ENCODE results near the gene PCDHGC5. TPM values are rescaled to one million over a fixed set of nuclear protein-coding genes. Genes with fewer than 3 reads are reported as not detected.

Gene PCDHGC5
- total and polyA plus RNA-seq, 2 donors (not counting 3 experiments of a cell fraction or from before 2014, with no cell fraction given) = 0.21 to 1.2 TPM

DNA sequence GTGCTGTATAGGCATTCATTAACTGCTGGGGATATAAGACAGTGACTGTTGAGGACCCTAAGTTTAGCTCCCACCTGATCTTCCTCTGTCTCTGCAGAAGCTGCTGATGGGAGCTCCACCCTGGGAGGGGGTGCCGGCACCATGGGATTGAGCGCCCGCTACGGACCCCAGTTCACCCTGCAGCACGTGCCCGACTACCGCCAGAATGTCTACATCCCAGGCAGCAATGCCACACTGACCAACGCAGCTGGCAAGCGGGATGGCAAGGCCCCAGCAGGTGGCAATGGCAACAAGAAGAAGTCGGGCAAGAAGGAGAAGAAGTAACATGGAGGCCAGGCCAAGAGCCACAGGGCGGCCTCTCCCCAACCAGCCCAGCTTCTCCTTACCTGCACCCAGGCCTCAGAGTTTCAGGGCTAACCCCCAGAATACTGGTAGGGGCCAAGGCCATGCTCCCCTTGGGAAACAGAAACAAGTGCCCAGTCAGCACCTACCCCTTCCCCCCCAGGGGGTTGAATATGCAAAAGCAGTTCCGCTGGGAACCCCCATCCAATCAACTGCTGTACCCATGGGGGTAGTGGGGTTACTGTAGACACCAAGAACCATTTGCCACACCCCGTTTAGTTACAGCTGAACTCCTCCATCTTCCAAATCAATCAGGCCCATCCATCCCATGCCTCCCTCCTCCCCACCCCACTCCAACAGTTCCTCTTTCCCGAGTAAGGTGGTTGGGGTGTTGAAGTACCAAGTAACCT is 22.1 kb downstream of the PCDHGC5 start:
- FAIRE-seq (no peak), DNase-seq (ENCODE audit: low read depth, low spot score) (no peak)
- no peak overlapping the region for H3K4me2 ChIP-seq (ENCODE audit: insufficient read depth, low read length)
- ChIA-PET POLR2A (no interaction called here), CTCF (interaction anchor here (0.7 to 9.8 kb wide), 7 partner anchors 11 to 93 kb away, joined by 3 to 158 read pairs (median 7); partner anchors contain the start of genes PCDHGA12, PCDHGB7 and PCDHGC3)
- no peak overlapping the region for H3K9ac ChIP-seq (replicated peaks; ENCODE audit: extremely low read depth, insufficient read depth, low read length)
- H3K27me3 ChIP-seq (ENCODE audit: control insufficient read depth in 2 of 2, insufficient read depth in 2 of 2, low read length in 2 of 2) = no peaks in the 10 kb centered on the region
- peaks cover 31% of the 10 kb centered on the region for H3K4me1 ChIP-seq (ENCODE audit: control insufficient read depth, extremely low read depth, insufficient read depth, low read length)
- no peaks in the 10 kb centered on the region for H4K20me1 ChIP-seq (replicated peaks; ENCODE audit: control insufficient read depth, extremely low read depth, insufficient read depth, low read length)
- dilution Hi-C loops (cut with MboI; ENCODE audit: extremely low pct_ligation_motif_present, low sequenced_read_pairs) (no loop called here), intact Hi-C loops (cut with micrococcal nuclease) (no loop called here)
- H3K79me2 ChIP-seq (ENCODE audit: control insufficient read depth, insufficient read depth, low read length) = no peaks in the 10 kb centered on the region
- BruUV-seq (replicated peaks) = no TSS peak
- H3K27ac ChIP-seq (ENCODE audit: insufficient read depth, low read depth, low read length) = no peak overlapping the region
- TF ChIP-seq POLR2A (IDR thresholded peaks at IDR 0.05; ENCODE audit: low read depth, low read length) (no peak), EZH2 (IDR thresholded peaks at IDR 0.05; ENCODE audit: borderline replicate concordance, low read depth, low read length, severe bottlenecking) (no peak), GATA2 (IDR thresholded peaks at IDR 0.05; ENCODE audit: insufficient read depth, insufficient read length, low read depth, low read length) (no peak), MYC (IDR thresholded peaks at IDR 0.05; ENCODE audit: low read depth, low read length) (no peak), POLR2AphosphoS5 (IDR thresholded peaks at IDR 0.05; ENCODE audit: insufficient read depth, low read depth, low read length) (no peak), JUN (IDR thresholded peaks at IDR 0.05; ENCODE audit: borderline replicate concordance, insufficient read depth, insufficient read length, low read depth) (no peak)
- TF ChIP-seq, protein P1, sequence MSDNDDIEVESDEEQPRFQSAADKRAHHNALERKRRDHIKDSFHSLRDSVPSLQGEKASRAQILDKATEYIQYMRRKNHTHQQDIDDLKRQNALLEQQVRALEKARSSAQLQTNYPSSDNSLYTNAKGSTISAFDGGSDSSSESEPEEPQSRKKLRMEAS (IDR thresholded peaks at IDR 0.05; ENCODE audit: insufficient read depth, insufficient read length) = no peak
- TF ChIP-seq, protein P2, sequence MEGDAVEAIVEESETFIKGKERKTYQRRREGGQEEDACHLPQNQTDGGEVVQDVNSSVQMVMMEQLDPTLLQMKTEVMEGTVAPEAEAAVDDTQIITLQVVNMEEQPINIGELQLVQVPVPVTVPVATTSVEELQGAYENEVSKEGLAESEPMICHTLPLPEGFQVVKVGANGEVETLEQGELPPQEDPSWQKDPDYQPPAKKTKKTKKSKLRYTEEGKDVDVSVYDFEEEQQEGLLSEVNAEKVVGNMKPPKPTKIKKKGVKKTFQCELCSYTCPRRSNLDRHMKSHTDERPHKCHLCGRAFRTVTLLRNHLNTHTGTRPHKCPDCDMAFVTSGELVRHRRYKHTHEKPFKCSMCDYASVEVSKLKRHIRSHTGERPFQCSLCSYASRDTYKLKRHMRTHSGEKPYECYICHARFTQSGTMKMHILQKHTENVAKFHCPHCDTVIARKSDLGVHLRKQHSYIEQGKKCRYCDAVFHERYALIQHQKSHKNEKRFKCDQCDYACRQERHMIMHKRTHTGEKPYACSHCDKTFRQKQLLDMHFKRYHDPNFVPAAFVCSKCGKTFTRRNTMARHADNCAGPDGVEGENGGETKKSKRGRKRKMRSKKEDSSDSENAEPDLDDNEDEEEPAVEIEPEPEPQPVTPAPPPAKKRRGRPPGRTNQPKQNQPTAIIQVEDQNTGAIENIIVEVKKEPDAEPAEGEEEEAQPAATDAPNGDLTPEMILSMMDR (IDR thresholded peaks at IDR 0.05; ENCODE audit: extremely low read depth in 1 of 2, insufficient read depth in 1 of 2, low read depth in 1 of 2, low read length in 2 of 2) = no peak
- no peaks in the 10 kb centered on the region for H3K9me3 ChIP-seq (replicated peaks; ENCODE audit: control insufficient read depth, insufficient read depth, low read length)
- H3K4me3 ChIP-seq (replicated peaks in 1 of 3; ENCODE audit: insufficient read depth in 1 of 3, low read depth in 1 of 3, low read length in 3 of 3) = no peak overlapping the region
- H2AFZ ChIP-seq (ENCODE audit: low read depth, low read length) = no peak overlapping the region
- H3K36me3 ChIP-seq (ENCODE audit: control insufficient read depth in 2 of 2, extremely low read depth in 1 of 2, insufficient read depth in 2 of 2, low read length in 2 of 2) = peaks cover 1 to 6% of the 10 kb centered on the region in 2 experiments
- H3K9me1 ChIP-seq (replicated peaks; ENCODE audit: control insufficient read depth, extremely low read depth, insufficient read depth, low read length) = no peaks in the 10 kb centered on the region
